Measurements from ENCODE around the gene MCAM.

Gene MCAM

GRCh38 chr11:119316729-119317591, at the start of gene MCAM:
Gene MCAM (minus strand): TSS chr11:119317130. CDS start chr11:119317101, 29 bp downstream.
- DNase-seq (ENCODE audit: low read depth in 1 of 2, low spot score in 1 of 2) = no peak

GRCh38 chr11:119365071-119365591, 48.2 kb upstream of the MCAM start:
- DNase-seq (ENCODE audit: low read depth in 1 of 2, low spot score in 1 of 2) = no peak

- DNase-seq (ENCODE audit: low read depth in 1 of 2, low spot score in 1 of 2) = peak; percentile 21 to 33
Observed at GRCh38 chr11:119363851-119364590, 47.1 kb upstream of the MCAM start.

- DNase-seq (ENCODE audit: low read depth in 1 of 2, low spot score in 1 of 2) = no peak
Observed at GRCh38 chr11:119363081-119363850, 46.3 kb upstream of the MCAM start.

GRCh38 chr11:119362741-119363080, 45.8 kb upstream of the MCAM start:
- DNase-seq (ENCODE audit: low read depth in 1 of 2, low spot score in 1 of 2) = no peak

- DNase-seq (ENCODE audit: low read depth in 1 of 2, low spot score in 1 of 2) = no peak
Observed at GRCh38 chr11:119361941-119362725, 45.2 kb upstream of the MCAM start.

GRCh38 chr11:119361056-119361787, 44.3 kb upstream of the MCAM start:
- DNase-seq (ENCODE audit: low read depth in 1 of 2, low spot score in 1 of 2) = no peak

- no peak for DNase-seq (ENCODE audit: low read depth in 1 of 2, low spot score in 1 of 2)
Observed at GRCh38 chr11:119359365-119360214, 42.7 kb upstream of the MCAM start.

GRCh38 chr11:119357074-119357473, 40.1 kb upstream of the MCAM start:
- no peak for DNase-seq (ENCODE audit: low read depth in 1 of 2, low spot score in 1 of 2)

GRCh38 chr11:119356349-119357031, 39.6 kb upstream of the MCAM start:
- peak; percentile 44 to 45 for DNase-seq (ENCODE audit: low read depth in 1 of 2, low spot score in 1 of 2)

- no peak for DNase-seq (ENCODE audit: low read depth in 1 of 2, low spot score in 1 of 2)
Observed at GRCh38 chr11:119355091-119355843, 38.3 kb upstream of the MCAM start.

- no peak for DNase-seq (ENCODE audit: low read depth in 1 of 2, low spot score in 1 of 2)
Observed at GRCh38 chr11:119352857-119353260, 35.9 kb upstream of the MCAM start.

GRCh38 chr11:119351232-119351631, 34.3 kb upstream of the MCAM start:
- DNase-seq (ENCODE audit: low read depth in 1 of 2, low spot score in 1 of 2) = no peak

GRCh38 chr11:119350302-119350701, 33.4 kb upstream of the MCAM start:
- no peak for DNase-seq (ENCODE audit: low read depth in 1 of 2, low spot score in 1 of 2)

GRCh38 chr11:119347940-119348605, 31.1 kb upstream of the MCAM start:
- DNase-seq (ENCODE audit: low read depth in 1 of 2, low spot score in 1 of 2) = no peak

GRCh38 chr11:119347242-119347641, 30.3 kb upstream of the MCAM start:
- no peak for DNase-seq (ENCODE audit: low read depth in 1 of 2, low spot score in 1 of 2)

- no peak for DNase-seq (ENCODE audit: low read depth in 1 of 2, low spot score in 1 of 2)
Observed at GRCh38 chr11:119346605-119347004, 29.7 kb upstream of the MCAM start, which contains the start of gene MFRP. Gene MFRP (minus strand): TSS chr11:119346705. CDS start chr11:119346513, 192 bp downstream.
